Measurements from ENCODE around the gene TDRD5.

The TDRD5 gene

DNA sequence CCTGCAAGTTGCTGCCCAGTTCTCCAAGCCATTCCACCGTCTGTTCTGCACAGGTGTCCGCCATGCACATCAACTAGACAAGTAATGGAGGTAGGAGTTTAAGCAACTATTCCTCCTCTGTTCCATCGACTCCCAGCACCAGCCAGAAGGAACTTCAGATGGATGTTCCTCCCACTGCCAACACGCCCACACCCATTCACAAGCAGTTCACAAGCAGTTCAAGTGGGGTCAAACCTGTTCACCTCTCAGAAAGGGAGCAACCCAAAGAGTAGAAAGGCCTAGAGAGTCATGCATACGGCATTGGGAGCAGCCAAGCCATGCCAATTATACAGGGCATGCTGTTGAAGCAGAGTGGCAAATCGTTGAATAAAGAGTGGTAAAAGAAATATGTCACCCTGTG, 4.3 kb upstream of the TDRD5 start:
- Histone ChIP-seq H3K27ac (ENCODE audit: low read length) (no peak overlapping the region), H3K79me2 (ENCODE audit: insufficient read depth, low read length) (no peaks in the 10 kb centered on the region), H2AFZ (ENCODE audit: low read depth, low read length) (no peak overlapping the region), H3K4me2 (ENCODE audit: insufficient read depth, low read length) (no peak overlapping the region), H3K4me3 (ENCODE audit: low read depth in 1 of 2, low read length in 2 of 2) (no peak overlapping the region), H3K4me1 (ENCODE audit: insufficient read depth, low read length) (no peaks in the 10 kb centered on the region), H3K9me3 (ENCODE audit: insufficient read depth, low read length, severe bottlenecking) (no peaks in the 10 kb centered on the region), H3K27me3 (ENCODE audit: insufficient read depth, low read length, poor library complexity) (no peaks in the 10 kb centered on the region), H3K9ac (ENCODE audit: low read depth, low read length) (no peak overlapping the region), H4K20me1 (ENCODE audit: insufficient read depth, low read length) (no peaks in the 10 kb centered on the region), H3K36me3 (ENCODE audit: insufficient read depth, low read length) (no peaks in the 10 kb centered on the region)
- DNase-seq (no peak), ATAC-seq (ENCODE audit: insufficient read depth, low read depth) (no peak)
- no peak for TF ChIP-seq EZH2 (IDR thresholded peaks at IDR 0.05; ENCODE audit: borderline replicate concordance, low read depth, low read length, severe bottlenecking)
- no peak for TF ChIP-seq CTCF (IDR thresholded peaks at IDR 0.05; ENCODE audit: borderline replicate concordance, extremely low read depth, low read length, poor library complexity, severe bottlenecking)

- H3K4me3 ChIP-seq (ENCODE audit: low read depth in 1 of 2, low read length in 2 of 2): no peak overlapping the region
- no peak overlapping the region for H3K4me2 ChIP-seq (ENCODE audit: insufficient read depth, low read length)
- no peaks in the 10 kb centered on the region for H3K27me3 ChIP-seq (ENCODE audit: insufficient read depth, low read length, poor library complexity)
- H3K36me3 ChIP-seq (ENCODE audit: insufficient read depth, low read length): no peaks in the 10 kb centered on the region
- no peaks in the 10 kb centered on the region for H4K20me1 ChIP-seq (ENCODE audit: insufficient read depth, low read length)
- no peaks in the 10 kb centered on the region for H3K79me2 ChIP-seq (ENCODE audit: insufficient read depth, low read length)
- no peak overlapping the region for H3K9ac ChIP-seq (ENCODE audit: low read depth, low read length)
- no peaks in the 10 kb centered on the region for H3K4me1 ChIP-seq (ENCODE audit: insufficient read depth, low read length)
- ATAC-seq (ENCODE audit: insufficient read depth, low read depth) (no peak), DNase-seq (no peak)
- no peaks in the 10 kb centered on the region for H3K9me3 ChIP-seq (ENCODE audit: insufficient read depth, low read length, severe bottlenecking)
- no peak overlapping the region for H2AFZ ChIP-seq (ENCODE audit: low read depth, low read length)
- TF ChIP-seq CTCF (IDR thresholded peaks at IDR 0.05; ENCODE audit: borderline replicate concordance, extremely low read depth, low read length, poor library complexity, severe bottlenecking) (no peak), EZH2 (IDR thresholded peaks at IDR 0.05; ENCODE audit: borderline replicate concordance, low read depth, low read length, severe bottlenecking) (no peak)
- H3K27ac ChIP-seq (ENCODE audit: low read length): no peak overlapping the region
Measured at GRCh38 chr1:179588425-179589024, 3.1 kb upstream of the TDRD5 start.

GRCh38 chr1:179589509-179589908, 2.1 kb upstream of the TDRD5 start:
- no peak for ATAC-seq (ENCODE audit: insufficient read depth, low read depth)
- Histone ChIP-seq H3K27me3 (ENCODE audit: insufficient read depth, low read length, poor library complexity) (no peaks in the 10 kb centered on the region), H2AFZ (ENCODE audit: low read depth, low read length) (no peak overlapping the region; the same call in 1 of the 2 replicates), H3K27ac (ENCODE audit: low read length) (no peak overlapping the region), H4K20me1 (ENCODE audit: insufficient read depth, low read length) (no peaks in the 10 kb centered on the region), H3K36me3 (ENCODE audit: insufficient read depth, low read length) (no peaks in the 10 kb centered on the region), H3K9me3 (ENCODE audit: insufficient read depth, low read length, severe bottlenecking) (no peaks in the 10 kb centered on the region), H3K4me3 (ENCODE audit: low read depth in 1 of 2, low read length in 2 of 2) (no peak overlapping the region), H3K4me2 (ENCODE audit: insufficient read depth, low read length) (no peak overlapping the region), H3K79me2 (ENCODE audit: insufficient read depth, low read length) (no peaks in the 10 kb centered on the region), H3K4me1 (ENCODE audit: insufficient read depth, low read length) (no peaks in the 10 kb centered on the region), H3K9ac (ENCODE audit: low read depth, low read length) (no peak overlapping the region)
- no peak for DNase-seq
- TF ChIP-seq EZH2 (IDR thresholded peaks at IDR 0.05; ENCODE audit: borderline replicate concordance, low read depth, low read length, severe bottlenecking) (no peak), CTCF (IDR thresholded peaks at IDR 0.05; ENCODE audit: borderline replicate concordance, extremely low read depth, low read length, poor library complexity, severe bottlenecking) (no peak)
